KMS-11 (cell line): ENCODE results near the gene SZRD1.
A peak's percentile ranks its signal among the peaks of the same experiment; 100 is the strongest.

ENCODE experiments used
- H2AFZ ChIP-seq: fragments of 200-600 bp; sonication (generic); 2 replicates; pipeline ENCODE4 v1.6.1; 2016; ENCODE audit warnings: antibody characterized with exemption, mixed run types, low read depth
- H3K27ac ChIP-seq: fragments of 200-600 bp; sonication (generic); 2 replicates; pipeline ENCODE4 v1.6.1; 2016; ENCODE audit warnings: mild to moderate bottlenecking, mixed run types
- H3K27me3 ChIP-seq: fragments of 200-600 bp; sonication (generic); 2 replicates; pipeline ENCODE4 v1.6.1; 2017; ENCODE audit warnings: mild to moderate bottlenecking, low read depth, mixed run types, moderate library complexity; ENCODE audit not compliant: insufficient read depth
- H3K36me3 ChIP-seq: fragments of 200-600 bp; sonication (generic); 2 replicates; pipeline ENCODE4 v1.6.1; 2017; ENCODE audit warnings: mild to moderate bottlenecking, mixed run types; ENCODE audit not compliant: insufficient read depth
- H3K4me1 ChIP-seq: fragments of 200-600 bp; sonication (generic); 2 replicates; pipeline ENCODE4 v1.6.1; 2016; ENCODE audit warnings: mild to moderate bottlenecking, low read depth, mixed run types; ENCODE audit not compliant: poor library complexity, severe bottlenecking
- H3K4me2 ChIP-seq: fragments of 200-600 bp; sonication (generic); 2 replicates; pipeline ENCODE4 v1.7.0; 2016; ENCODE audit warnings: mild to moderate bottlenecking, mixed run types
- H3K4me3 ChIP-seq: fragments of 200-600 bp; sonication (generic); IDR thresholded peaks from 2 replicates; pipeline ENCODE4 v1.6.1; 2017; ENCODE audit warnings: low read depth, low read length, mixed read lengths; ENCODE audit not compliant: insufficient read depth
- H3K79me2 ChIP-seq: fragments of 200-600 bp; sonication (generic); 2 replicates; pipeline ENCODE4 v1.6.1; 2016; ENCODE audit warnings: low read depth, mixed run types; ENCODE audit not compliant: insufficient read depth
- H3K9ac ChIP-seq: fragments of 200-600 bp; sonication (generic); 2 replicates; pipeline ENCODE4 v1.6.1; 2016; ENCODE audit warnings: mild to moderate bottlenecking, mixed run types
- H4K20me1 ChIP-seq: fragments of 200-600 bp; sonication (generic); 2 replicates; pipeline ENCODE4 v1.6.1; 2016; ENCODE audit warnings: mild to moderate bottlenecking, mixed run types; ENCODE audit not compliant: insufficient read depth
- CTCF ChIP-seq: fragments of 200-600 bp; sonication (generic); conservative IDR thresholded peaks from 2 replicates; pipeline ENCODE4 v1.6.1; 2017; ENCODE audit warnings: low read depth, mild to moderate bottlenecking, antibody characterized with exemption, low read length, moderate library complexity, mixed read lengths

SZRD1 gene

GRCh38 chr1:16383888-16384287 lies 16.8 kb downstream of the SZRD1 start:
- Histone ChIP-seq H3K36me3 (no peaks in the 10 kb centered on the region), H4K20me1 (peaks cover 29% of the 10 kb centered on the region), H3K4me2 (no peak overlapping the region), H3K9ac (no peak overlapping the region), H3K79me2 (peaks cover 99% of the 10 kb centered on the region), H3K27ac (no peak overlapping the region), H3K4me3 (no peak overlapping the region), H2AFZ (no peak overlapping the region), H3K27me3 (no peaks in the 10 kb centered on the region), H3K4me1 (peaks cover 18% of the 10 kb centered on the region)
- TF ChIP-seq CTCF = no peak

- Histone ChIP-seq H4K20me1 (peaks cover 16% of the 10 kb centered on the region; the same call in 1 of the 2 replicates), H3K4me3 (no peak overlapping the region), H3K27ac (no peak overlapping the region), H3K4me2 (peak overlapping the region; percentile 0; the same call in 1 of the 2 replicates), H3K36me3 (no peaks in the 10 kb centered on the region), H3K27me3 (no peaks in the 10 kb centered on the region), H3K9ac (no peak overlapping the region), H2AFZ (no peak overlapping the region), H3K4me1 (peaks cover 33% of the 10 kb centered on the region), H3K79me2 (peaks cover 95% of the 10 kb centered on the region)
- no peak for TF ChIP-seq CTCF
Observed at GRCh38 chr1:16385659-16386453, 18.8 kb downstream of the SZRD1 start.

GRCh38 chr1:16386454-16387113 lies 19.5 kb downstream of the SZRD1 start:
- Histone ChIP-seq H2AFZ (no peak overlapping the region), H3K36me3 (no peaks in the 10 kb centered on the region), H3K4me2 (peak overlapping the region; percentile 0; the same call in 1 of the 2 replicates), H3K4me3 (no peak overlapping the region), H3K9ac (no peak overlapping the region), H4K20me1 (peaks cover 22% of the 10 kb centered on the region), H3K4me1 (peaks cover 40% of the 10 kb centered on the region), H3K27me3 (no peaks in the 10 kb centered on the region), H3K79me2 (peaks cover 95% of the 10 kb centered on the region), H3K27ac (no peak overlapping the region)
- TF ChIP-seq CTCF = no peak

- no peak overlapping the region for H3K4me3 ChIP-seq
- no peak overlapping the region for H3K9ac ChIP-seq
- H3K79me2 ChIP-seq = peaks cover 95% of the 10 kb centered on the region
- peaks cover 24% of the 10 kb centered on the region for H4K20me1 ChIP-seq
- H3K27me3 ChIP-seq = no peaks in the 10 kb centered on the region
- peaks cover 42% of the 10 kb centered on the region for H3K4me1 ChIP-seq
- H3K36me3 ChIP-seq = no peaks in the 10 kb centered on the region
- no peak overlapping the region for H2AFZ ChIP-seq
- no peak overlapping the region for H3K27ac ChIP-seq
- TF ChIP-seq CTCF = no peak
- H3K4me2 ChIP-seq = 0 out of 2 replicates have a peak overlapping the region, but pooled peaks have one; percentile 0
Observed at GRCh38 chr1:16387201-16388188, 20.5 kb downstream of the SZRD1 start.
